Right lung (tissue), 10 donors: Measurements from ENCODE around the gene ZNF839. TPM values are rescaled to one million over a fixed set of nuclear protein-coding genes. Genes with fewer than 3 reads are reported as not detected.
"Not testable (repeated sequence)": the region's sequence is repeated elsewhere in the genome, so short reads cannot be mapped to it uniquely, and the experiment has no call there.

Experiments
- DNase-seq, 2 donors: peaks; one replicate each; pipeline ENCODE4 v3.0.0-alpha.2; 2013
- long read RNA-seq, 8 donors: transcript quantifications; one replicate each; lab custom pipeline, GENCODE V29; 2026
- polyA plus RNA-seq, 5 donors: library from polyadenylated mRNA; unstranded; fragments of 120-200 nt; gene quantifications; one replicate each; pipeline versions ENCODE4 v1.2.1 to v1.2.3, GENCODE V29; 2013; ENCODE audit warnings: inconsistent platforms in 1 of 5, low replicate concordance in 1 of 5; ENCODE audit not compliant: insufficient read length in 5 of 5, insufficient read depth in 1 of 5

The ZNF839 gene
- polyA plus RNA-seq, result 10 to 100 TPM; 13.8 to 18.1 (median 15.9) TPM
- long read RNA-seq, donor 1, partial matches to known transcripts, result 44 of 46 reads
- long read RNA-seq, donor 1, other reads (novel, unspliced or antisense), result 0 of 46 reads
- long read RNA-seq, donor 2, partial matches to known transcripts, result 0 of 1 reads
- long read RNA-seq, donor 2, other reads (novel, unspliced or antisense), result 0 of 1 reads
- long read RNA-seq, donor 3, partial matches to known transcripts, result 35 of 38 reads
- long read RNA-seq, donor 3, other reads (novel, unspliced or antisense), result 0 of 38 reads
- long read RNA-seq, donor 4, partial matches to known transcripts, result 17 of 18 reads
- long read RNA-seq, donor 4, other reads (novel, unspliced or antisense), result 0 of 18 reads
- long read RNA-seq, donor 5, result 0 reads
- long read RNA-seq, donor 6, partial matches to known transcripts, result 6 of 34 reads
- long read RNA-seq, donor 6, other reads (novel, unspliced or antisense), result 27 of 34 reads
- long read RNA-seq, donor 7, partial matches to known transcripts, result 36 of 38 reads
- long read RNA-seq, donor 7, other reads (novel, unspliced or antisense), result 0 of 38 reads
- long read RNA-seq, donor 8, partial matches to known transcripts, result 0 of 3 reads
- long read RNA-seq, donor 8, other reads (novel, unspliced or antisense), result 0 of 3 reads

DNA sequence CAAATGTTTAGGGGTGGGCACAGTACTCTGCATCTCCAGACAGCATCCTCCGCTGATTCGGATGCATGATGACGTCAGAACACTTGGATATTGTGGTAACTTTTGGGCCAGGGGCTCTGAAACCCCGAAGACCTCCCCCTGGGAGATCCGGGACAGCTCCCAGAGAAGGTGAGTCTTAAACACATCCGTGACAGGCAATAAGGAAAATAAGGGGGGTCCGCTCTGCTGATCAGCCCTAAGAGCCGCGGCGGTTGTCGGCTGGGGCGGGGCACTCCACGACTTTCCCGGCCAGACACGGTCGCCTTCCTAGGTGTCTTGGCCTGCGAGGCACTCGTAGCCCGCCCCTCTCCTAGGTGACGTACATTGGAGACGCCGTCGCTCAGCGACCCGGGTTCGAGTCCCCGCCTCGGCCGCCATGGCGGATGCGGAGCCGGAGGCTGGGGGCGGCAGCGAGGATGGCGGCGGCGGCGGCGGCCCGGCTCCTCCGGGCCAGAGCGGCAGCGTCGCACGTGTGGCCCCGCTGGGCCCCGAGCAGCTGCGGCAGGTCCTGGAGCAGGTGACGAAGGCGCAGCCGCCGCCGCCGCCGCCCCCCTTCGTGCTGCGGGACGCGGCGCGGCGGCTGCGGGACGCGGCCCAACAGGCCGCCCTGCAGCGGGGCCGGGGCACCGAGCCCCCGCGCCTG is at the start of gene ZNF839:
Gene ZNF839 (plus strand): TSS at position 396 of the 682 bp plus-strand sequence. CDS start 20 bp downstream, at position 416.
- peak; percentile 87 to 90 for DNase-seq

DNA sequence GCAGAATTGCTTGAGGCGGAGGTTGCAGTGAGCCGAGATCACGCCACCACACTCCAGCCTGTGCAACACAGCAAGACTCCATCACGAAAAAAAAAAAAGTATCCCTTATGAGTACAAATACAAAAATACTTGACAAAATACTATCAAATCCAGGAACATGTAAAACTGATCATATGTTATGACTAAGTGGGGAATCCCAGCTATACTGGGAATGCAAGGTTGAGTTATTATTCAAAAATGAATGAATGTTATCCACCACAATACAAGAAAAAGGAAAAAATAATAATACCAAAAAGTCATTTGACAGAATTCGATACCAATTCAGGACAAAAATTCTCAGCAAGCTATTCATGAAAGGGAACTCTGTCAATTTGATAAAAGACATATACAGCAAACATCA is 47.2 kb upstream of the ZNF839 start:
- no peak for DNase-seq

DNA sequence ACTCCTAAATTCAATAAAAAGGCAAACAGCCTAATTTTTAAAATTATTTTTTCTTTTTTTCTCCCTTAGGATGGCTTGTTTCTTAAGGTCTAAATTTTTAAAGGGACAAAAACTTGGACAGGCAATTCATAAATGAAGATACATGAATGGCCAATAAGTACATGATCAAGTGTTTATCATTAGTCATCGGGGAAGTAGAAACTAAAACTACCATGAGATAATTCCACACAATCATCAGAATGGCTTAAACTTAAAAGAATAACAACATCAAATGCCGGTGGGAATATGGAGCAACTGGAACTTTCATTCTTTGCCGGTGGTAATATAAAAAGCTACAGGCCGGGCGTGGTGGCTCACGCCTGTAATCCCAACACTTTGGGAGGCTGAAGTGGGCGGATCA is 43.7 kb upstream of the ZNF839 start:
- no peak for DNase-seq

DNA sequence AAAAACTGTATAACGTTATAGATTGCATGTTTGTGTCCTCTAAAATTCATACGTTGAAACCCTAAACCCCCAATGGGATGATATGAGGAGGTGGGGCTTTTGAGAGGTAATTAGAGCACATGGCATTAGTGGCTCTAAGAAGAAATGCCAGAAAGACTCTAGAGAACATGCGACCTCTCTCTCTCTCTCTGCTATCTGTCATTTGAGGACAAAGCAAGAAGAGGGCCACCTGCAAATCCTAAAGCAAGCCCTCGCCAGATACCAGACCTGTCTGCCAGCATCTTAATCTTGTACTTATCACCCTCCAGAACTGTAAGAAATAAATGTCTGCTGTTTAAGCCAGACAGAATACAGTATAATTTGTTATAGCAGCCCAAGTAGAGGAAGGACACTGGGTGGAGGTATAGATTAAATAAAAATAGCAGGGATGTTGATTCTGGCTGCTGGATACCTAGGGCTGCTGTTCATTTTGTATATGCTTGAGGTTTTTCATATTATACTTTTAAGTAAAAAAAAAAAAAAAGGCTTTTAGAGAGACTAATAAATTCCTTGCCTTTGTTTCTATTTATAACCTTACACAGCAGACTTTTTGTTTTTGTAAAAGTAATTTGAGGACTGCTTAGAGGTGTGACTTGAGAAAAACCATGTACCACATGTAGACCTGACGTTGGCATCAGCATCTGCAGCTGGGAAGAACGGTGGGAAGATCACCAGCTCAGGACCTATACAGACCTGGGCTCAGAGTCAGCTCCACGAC is 41.5 kb upstream of the ZNF839 start:
- no peak for DNase-seq

DNA sequence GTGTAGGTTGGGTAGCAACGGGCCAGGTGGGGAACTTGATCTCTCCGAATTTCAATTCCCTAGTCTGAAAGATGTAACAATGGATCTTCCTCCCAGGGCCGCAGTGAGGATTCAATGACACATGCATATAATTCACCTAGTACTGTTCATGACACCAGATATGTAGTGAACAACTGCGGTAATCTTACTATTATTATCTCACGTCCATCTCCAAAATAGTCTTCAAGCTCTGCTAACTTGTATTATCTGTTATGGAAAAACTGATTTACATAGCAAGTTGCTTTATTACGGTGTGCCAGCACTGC is 41.0 kb upstream of the ZNF839 start:
- no peak for DNase-seq

DNA sequence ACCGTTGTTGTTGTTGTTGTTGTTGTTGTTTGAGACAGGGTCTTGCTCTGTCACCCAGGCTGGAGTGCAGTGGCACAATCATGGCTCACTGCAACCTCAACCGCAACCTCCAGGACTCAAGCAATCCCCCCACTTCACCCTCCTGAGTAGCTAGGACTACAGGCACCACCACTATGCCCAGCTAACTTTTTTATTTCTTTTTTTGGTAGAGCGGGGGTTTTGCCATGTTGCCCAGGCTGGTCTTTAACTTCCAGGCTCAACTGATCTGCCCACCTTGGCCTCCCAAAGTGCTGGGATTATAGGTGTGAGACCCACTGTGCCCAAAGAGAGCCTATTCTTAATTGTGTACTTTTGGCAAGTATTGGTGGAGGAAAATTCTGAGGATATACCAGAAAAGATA is 40.3 kb upstream of the ZNF839 start:
- DNase-seq, result no peak

DNA sequence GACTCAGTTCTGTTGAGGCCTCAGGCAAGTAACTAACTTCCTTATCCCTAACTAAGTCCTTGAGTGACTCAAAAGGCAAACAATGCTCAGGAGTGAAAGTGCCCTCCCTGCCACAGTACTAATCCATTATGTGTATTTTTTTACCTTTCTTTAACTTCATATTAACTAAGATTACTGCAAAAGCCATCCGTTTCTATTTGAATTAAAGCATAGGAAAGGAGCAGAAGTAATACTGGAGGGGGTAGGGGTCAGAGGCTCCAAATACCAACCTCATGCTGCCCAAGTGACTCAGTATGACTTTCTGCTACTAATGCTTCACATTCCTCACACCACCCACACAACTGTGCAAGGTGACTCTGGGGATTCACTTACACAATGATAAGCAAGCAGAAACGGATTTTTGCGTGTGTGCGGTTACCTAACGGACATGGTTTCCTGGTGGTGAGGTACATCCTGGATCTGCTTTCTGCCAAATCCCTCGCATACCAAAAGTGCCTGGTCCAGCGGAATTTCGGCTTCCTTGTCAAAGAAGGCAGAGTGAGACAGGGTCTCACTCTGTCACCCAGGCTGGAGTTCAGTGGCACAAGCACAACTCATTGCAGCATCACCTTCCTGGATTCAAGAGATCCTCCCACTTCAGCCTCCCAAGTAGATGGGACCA is 39.7 kb upstream of the ZNF839 start:
- DNase-seq, result no peak

DNA sequence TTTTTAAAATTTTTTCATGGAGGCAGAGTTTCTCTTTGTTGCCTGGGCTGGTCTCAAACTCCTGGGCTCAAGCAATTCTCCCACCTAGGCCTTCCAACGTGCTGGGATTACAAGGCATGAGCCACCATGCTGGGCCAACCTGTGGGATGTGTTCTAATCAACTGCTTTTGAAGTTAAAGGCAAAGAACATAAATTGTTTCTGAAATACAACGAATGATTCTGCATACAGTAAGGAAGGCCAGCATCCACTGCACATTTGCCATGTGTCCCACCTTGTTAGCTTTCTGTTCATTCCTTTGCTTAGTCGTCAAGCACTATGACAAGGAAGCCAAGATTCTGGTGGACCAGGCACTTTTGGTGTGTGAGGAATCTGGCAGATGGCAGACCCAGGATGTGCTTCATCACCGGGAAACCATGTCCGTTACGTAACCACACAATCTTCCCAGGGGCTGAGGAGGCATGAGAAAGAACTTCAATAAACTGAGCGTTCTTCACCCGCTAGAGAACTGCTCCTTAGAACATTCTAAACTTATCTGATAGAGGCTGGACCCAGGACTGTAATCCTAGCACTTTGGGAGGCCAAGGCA is 39.1 kb upstream of the ZNF839 start:
- DNase-seq, result no peak

DNA sequence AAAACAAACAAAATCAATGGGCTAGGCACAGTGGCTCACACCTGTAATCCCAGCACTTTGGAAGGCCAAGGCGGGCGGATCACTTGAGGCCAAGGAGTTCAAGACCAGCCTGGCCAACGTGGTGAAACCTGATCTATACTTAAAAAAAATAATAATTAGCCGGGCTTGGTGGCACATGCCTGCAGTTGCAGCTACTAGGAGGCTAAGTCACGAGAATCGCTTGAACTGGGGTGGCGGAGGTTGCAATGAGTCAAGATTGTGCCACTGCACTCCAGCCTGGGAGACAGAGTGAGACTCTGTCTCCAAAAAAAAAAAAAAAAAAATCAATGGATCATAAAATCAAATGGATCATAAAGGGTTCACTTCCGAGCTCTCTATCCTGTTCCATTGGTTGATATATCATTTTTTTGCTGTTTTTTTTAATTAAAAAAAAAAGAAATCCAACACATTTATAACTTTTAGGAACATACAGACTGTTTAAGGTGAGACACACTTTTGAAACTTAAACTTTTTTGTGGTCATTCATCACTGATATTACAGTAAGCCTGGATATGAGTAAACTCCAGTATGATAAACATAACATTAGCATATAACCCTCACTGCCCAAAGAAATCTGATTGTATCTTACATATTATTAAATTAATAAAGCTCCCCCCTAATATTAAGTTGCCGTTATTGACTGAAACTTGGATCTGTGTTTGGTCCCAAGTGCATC is 36.6 kb upstream of the ZNF839 start:
- DNase-seq, result no peak

DNA sequence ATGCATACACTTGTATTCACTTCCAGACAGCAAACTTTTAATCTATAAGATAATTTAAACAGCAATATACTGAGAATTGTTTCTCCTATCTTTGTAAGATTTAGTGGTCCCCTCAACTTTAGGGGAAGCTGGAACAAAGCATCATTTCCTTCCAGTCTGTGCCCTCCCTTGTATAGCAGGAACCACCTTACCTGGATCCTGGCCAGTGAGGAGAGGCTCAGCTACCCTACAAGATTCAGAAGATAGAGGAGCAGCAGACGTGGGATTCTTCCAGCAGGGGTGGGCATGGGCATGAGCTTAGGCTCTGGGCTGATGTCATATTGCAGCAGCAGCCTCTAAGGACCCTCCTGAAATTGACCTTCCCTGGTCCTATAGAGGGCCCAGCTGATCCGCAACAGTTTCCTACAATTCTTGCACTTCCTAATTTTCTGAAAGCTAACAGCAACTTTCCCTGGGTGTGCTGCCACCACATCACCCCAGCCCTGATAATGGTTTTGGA is 35.9 kb upstream of the ZNF839 start:
- DNase-seq, result no peak

DNA sequence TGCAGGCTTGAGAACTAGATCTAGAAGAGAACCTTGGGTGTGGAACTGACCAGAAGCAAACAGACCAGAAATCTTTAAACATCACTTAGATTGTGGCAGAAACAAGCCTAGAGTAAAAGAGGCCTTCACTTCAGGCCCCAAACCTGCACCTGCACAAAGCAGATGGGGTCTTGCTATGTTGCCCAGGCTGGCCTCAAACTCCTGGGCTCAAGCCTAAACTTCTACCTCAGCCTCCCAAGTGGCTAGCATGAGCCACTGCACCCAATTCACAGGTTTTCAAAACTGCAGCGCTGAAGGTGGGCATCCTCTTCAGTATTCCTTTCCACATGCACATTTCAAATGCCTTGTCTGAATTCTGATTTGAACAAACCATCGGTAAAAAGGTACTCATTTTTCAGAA is 34.4 kb upstream of the ZNF839 start:
- no peak for DNase-seq

DNA sequence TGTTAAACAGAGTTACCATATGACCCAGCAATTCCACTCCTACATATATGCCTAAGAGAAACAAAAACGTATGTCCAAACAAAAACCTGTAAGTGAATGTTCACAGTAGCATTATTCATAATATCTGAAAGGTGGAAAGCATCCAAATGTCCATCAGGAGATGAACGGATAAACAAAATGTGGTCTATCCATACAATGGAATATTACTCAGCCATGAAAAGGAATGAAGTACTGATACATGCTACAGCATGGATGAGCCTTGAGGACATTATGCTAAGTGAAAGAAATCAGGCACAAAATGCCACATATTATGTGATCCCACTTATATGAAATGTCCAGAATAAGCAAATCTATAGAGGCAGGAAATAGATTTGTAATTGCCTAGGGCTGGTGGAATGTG is 31.4 kb upstream of the ZNF839 start:
- DNase-seq, result no peak

DNA sequence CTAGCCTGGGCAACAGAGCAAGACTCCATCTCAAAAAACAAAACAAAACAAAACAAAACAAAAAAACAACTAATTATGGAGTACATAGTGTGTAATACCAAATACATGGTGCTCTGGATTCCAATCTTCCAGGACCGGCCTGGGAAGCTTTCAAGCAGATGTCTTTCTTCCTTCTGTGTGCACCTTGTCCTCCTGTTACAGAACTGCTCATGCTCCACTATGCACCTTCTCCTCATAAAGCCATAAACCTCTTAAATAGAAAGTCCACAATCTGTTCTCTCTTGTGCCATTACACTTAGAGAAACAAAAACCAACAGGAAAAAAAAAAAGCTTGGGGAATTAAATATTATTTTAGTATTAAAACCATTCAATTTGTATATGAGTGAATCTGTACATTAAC is 27.1 kb upstream of the ZNF839 start:
- no peak for DNase-seq

DNA sequence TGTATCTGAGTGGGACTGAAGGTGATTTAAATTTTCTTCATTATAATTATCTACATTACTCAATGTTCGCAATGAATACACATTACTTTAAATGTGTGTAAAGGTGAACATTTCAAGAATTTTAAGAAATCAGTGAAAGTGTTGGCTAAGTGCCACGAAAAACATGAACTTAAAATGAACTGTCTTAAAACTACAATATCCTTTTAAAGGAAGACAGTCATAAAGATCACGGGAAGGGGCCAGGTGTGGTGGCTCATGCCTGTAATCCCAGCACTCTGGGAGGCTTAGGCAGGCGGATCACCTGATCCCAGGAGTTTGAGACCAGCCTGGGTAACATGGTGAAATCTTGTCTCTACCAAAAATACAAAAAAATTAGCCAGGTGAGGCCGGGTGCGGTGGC is 25.8 kb upstream of the ZNF839 start:
- DNase-seq, result no peak

DNA sequence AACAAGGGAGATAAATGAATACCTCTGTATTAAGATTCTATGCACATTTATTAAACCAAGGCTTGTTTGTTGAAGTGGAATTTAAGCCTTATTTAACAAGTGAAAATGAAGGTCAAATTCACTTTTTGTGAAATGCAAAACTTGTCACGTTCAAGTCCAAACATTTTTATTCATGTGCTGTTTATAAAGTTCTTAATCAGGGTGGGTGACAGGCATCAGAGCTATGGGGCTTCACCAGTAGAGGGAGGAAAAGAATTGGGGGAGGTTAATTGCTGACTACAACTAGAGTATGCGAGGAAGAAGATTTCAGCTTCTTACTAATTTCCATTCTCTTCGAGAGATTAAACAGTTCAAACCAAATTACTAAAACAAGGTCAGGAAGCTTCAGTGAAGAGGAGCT is 24.3 kb upstream of the ZNF839 start:
- DNase-seq, result no peak

DNA sequence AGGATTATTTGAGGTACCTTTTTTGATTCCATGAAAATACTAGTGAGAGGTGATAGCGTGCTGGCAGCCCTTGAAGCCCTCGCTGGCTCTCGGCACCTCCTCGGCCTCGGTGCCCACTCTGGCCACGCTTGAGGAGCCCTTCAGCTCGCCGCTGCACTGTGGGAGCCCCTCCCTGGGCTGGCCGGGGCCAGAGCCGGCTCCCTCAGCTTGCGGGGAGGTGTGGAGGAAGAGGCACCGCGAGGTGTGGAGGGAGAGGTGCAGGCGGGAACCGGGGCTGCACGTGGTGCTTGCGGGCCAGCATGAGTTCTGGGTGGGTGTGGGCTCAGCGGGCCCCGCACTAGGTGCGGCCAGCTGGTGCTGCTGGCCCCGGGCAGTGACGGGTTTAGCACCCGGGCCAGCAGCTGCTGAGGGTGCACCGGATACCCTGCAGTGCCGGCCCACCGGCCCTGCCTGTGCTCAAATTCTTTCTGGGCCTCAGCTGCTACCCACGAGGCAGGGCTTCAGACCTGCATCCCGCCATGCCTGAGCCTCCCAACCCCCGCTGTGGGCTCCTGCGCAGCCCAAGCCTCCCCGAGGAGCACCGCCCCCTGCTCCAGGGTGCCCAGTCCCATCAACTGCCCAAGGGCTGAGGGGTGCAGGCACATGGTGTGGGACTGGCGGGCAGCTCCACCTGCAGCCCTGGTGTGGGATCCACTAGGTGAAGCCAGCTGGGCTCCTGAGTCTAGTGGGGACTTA is 21.9 kb upstream of the ZNF839 start:
- DNase-seq, result no peak

DNA sequence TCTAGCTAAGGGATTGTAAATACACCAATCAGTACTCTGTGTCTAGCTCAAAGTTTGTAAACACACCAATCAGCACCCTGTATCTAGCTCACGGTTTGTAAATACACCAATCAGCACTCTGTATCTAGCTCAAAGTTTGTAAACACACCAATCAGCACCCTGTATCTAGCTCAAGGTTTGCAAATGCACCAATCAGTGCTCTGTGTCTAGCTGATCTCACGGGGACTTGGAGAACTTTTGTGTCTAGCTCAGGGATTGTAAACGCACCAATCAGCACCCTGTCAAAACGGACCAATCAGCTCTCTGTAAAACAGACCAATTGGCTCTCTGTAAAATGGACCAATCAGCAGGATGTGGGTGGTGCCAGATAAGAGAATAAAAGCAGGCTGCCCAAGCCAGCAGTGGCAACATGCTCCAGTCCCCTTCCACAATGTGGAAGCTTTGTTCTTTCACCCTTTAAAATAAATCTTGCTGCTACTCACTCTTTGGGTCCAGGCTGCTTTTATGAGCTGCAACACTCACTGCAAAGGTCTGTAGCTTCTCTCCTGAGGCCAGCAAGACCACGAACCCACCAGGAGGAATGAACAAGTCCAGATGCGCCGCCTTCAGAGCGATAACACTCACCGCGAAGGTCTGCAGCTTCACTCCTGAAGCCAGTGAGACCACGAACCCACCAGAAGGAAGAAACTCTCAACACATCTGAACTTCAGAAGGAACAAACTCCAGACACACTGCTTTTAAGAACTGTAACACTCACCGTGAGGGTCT is 21.1 kb upstream of the ZNF839 start:
- not testable (repeated sequence) for DNase-seq

DNA sequence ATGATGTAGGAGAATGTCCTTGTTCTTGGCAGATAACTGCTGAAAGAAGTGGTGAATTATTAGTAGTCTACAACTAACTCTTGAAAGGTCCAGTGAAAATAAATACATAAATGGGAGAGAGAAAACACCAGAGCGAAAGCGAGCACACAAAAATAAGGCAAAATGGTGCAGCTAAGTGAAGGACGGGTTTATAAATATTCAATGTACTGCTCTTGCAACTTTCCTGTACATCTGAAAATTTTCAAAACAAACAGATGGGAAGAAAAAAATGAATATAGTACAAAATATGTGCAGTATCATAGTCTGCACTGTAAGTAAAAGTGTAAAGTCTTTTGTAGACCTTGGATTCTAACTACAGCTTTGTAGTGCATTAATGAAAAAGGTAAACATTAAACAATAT is 15.9 kb upstream of the ZNF839 start:
- DNase-seq, result no peak
